PC-9 (cell line): ENCODE results near the gene ZNF784.

Experiments used
- CTCF ChIP-seq: fragments of 200-600 bp; sonication (generic); conservative IDR thresholded peaks from 2 replicates; pipeline ENCODE4 v1.6.1; 2017; ENCODE audit warnings: mixed run types, antibody characterized with exemption, mild to moderate bottlenecking, moderate library complexity
- EZH2 ChIP-seq: fragments of 200-600 bp; sonication (generic); IDR thresholded peaks from 2 replicates; pipeline ENCODE4 v1.8.0; 2017; ENCODE audit warnings: antibody characterized with exemption, low read depth

GRCh38 chr19:55625004-55625326, 599 bp upstream of the ZNF784 start:
- no peak for TF ChIP-seq CTCF
- no peak for TF ChIP-seq EZH2
